Measurements from ENCODE around the gene GCHFR.

Gene GCHFR

DNA sequence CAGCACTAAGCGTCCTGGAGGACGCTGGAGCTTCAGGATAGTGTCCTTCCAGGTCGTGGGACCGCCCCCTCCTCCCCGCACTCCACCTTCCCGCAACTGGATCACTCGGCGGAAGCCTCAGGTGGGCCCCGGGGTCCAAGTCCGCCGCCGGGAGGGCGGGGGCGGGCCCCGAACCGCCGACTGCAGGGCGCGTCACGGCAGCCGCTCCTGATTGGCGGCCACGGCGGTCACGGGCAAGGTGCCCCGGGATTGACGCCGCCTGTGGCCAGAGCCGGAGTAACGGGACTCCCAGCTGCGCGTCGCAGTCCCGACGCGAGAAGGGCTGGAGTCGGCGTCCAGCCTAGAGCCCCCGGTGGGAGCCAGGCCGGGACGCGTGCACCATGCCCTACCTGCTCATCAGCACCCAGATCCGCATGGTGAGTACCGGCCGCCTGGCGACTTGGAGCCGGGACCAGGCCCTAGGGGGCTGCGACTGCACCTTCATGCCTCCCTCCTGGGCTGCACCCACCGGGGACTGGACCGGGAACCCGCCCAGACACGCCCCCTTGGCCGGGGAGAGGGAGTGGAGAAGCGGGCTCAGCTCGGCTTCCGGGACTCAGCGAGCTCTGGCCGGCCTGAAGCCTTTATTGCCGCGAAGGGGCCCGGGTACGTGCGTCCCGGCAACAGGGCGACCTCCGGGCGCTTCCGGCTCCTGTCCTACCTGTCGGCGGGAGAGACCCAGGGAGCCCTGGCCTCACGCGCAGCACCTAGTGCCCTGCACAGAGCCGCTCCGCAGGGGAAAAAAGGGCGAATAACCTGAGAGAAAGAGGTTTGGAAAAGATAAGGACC is at the start of gene GCHFR:
TSS of gene GCHFR (plus strand) at position 268 of the 828 bp plus-strand sequence. CDS start at position 381, 113 bp downstream.
- DNase-seq = no peak

- no peak for DNase-seq
These were observed 49.7 kb upstream of the GCHFR start for GRCh38 chr15:40714144-40714543.

- no peak for DNase-seq
These were observed 47.7 kb upstream of the GCHFR start for GRCh38 chr15:40716165-40716564.

- no peak for DNase-seq
These were observed 42.2 kb upstream of the GCHFR start for GRCh38 chr15:40721701-40722100.

- no peak for DNase-seq
These were observed 41.5 kb upstream of the GCHFR start for GRCh38 chr15:40722354-40722753.

DNA sequence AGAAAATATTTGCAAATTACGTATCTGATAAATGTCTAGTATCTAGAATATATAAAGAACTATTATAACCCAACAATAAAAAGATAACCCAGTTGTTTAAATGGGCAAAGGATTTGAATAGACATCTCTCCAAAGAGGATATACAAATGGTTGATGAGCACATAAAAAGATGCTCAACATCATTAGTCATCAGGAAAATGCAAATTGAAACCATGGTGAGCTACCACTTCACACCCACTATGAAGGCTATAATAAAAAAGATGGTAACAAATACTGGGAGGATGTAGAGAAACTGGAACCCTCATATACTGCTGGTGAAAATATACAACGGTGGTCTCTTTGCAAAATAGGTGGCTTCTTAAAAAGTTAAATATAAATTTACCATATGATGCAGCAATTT is 40.9 kb upstream of the GCHFR start:
- no peak for DNase-seq

DNA sequence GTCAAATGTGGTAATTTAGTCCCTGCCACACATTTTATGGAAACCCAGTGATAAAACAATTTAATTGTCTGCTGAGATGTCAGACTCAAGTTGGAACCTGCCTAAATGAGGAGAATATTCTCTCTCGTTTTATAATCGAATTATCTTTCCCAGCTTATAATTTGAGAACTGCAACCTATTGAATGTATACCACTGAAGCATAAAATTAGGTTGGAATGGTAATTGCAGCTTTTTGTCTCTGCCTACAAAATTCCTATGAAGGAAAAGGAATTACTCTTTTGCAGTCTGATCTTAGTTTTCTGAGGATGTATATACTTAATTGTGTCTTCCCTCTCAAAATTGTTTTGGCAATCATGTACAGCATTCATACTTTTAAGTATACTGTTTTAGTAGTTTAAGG is 39.9 kb upstream of the GCHFR start:
- DNase-seq = no peak

GRCh38 chr15:40731034-40731433 is 32.8 kb upstream of the GCHFR start:
- DNase-seq = no peak

DNA sequence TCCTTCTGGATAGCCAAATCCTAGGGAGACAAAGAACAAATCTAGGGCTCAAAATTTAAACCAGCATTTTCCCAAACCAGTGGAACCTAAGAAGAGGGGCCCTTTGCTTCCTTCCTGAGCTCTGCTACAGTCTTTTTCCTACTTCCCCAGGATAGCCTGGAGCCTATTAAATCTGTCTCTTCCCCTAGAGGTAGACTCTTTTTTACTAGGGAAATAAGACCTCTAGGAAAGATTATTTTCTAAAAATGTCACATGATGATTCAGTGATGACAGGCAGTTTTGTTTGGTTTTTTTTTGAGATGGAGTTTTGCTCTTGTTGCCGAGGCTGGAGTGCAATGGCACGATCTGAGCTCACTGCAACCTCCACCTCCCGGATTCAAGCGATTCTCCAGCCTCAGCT is 27.3 kb upstream of the GCHFR start:
- no peak for DNase-seq

- DNase-seq = no peak
These were observed 26.8 kb upstream of the GCHFR start for GRCh38 chr15:40737048-40737447.

DNA sequence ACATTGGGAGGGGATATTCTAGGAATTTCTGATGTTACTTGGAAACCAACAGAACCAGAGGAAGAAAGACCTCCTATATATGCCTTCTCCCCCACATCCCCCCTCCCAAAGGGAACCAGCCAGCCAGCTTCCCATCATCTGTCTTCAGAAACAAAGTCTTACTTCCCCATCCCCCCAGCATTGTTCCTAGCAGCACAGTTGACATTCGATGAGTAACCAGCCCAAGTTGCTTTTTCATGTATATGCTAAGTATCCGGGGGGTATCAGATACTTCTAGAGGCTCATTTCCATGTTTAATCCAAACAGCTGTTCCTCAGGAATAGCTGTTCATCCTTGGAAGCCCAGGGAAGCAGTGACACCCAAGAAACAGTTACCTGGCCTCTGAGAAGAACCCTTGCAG is 24.8 kb upstream of the GCHFR start:
- DNase-seq = no peak

GRCh38 chr15:40739854-40740253 is 24.0 kb upstream of the GCHFR start:
- DNase-seq = no peak

DNA sequence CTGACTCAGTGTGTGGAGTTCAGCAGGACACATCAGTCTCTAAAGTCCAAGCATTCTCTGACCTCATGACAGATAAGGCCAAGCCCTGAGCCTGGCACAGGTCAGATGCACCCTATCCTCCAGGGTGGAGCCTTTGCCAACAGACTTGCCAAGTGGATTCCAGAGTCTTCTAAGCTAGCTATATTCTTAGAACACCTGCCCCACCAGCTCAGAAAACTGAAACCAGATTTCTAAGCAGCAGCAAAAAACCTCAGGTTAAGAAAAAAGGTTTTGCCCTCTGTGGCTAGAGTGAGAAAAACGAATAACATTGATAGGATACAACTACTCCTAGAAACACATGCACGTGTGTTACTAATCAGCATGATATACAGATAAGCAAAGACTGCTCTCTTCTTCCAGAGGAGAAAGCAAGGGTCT is 20.4 kb upstream of the GCHFR start:
- no peak for DNase-seq

GRCh38 chr15:40743921-40744814 is 19.7 kb upstream of the GCHFR start:
- no peak for DNase-seq

- DNase-seq = no peak
These were observed 19.1 kb upstream of the GCHFR start for GRCh38 chr15:40744815-40745152.

- no peak for DNase-seq
These were observed 16.9 kb upstream of the GCHFR start for GRCh38 chr15:40746916-40747418.

DNA sequence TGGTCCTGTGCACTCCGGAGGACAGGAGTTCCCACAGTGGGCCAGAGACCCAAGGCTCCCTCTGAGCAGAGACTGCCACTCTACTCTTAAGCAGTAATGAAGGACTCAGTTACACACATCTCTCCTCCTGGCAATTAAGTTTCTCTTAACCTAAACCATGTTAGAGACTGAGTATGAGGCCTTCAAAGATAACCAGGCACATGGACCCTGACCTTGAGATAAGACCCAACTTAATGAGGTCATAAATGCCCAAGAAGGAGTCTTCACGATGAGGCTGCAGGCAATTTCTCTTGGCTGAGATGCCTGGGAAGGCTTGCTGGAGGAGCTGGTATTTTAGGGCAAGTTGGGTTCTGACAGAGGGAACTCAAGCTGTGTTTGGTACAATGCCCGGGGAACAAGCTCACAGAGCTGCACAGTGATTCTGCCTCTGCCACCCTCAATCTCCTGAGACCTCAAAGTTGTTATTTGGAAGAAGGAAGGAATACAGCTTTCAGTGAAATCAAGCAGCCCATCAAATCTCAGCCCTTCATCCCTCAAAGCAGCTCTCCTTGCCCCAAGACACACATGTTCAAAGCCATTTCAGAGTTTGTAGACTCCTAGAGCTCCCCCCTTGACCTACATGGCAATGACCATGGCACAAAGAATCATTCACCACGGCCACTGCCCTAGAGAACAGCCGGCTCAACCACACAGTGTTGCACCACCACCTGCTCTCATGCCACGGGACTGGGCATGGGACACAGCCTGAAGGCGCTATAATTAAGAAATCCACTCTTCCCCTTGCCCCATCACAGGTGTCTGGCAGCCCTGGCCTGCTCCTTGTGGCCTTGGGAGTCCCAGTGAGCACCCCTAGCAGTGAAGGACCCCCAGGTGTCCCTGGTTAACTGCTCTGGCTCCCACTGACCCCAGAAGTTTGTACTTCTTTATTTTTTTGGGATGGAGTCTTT is 15.9 kb upstream of the GCHFR start:
- no peak for DNase-seq

DNA sequence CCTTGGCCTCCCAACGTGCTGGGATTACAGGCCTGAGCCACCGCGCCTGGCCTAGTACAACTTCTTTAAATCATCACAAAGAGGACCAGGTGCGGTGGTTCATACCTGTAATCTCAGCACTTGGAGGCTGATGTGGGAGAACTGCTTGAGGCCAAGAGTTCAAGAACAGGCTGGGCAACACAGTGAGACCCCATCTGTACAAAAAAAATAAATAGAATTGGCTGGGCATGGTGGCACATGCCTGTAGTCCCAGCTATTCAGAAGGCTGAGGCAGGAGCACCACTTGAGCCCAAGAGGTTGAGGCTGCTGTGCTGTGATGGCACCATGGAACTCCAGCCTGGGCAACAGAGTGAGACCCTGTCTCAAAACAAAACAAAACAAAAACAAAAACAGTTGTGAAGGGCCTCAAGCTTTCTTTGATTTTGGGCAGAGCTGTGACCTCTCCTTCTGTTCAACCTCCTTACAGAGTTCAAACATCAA is 14.7 kb upstream of the GCHFR start:
- DNase-seq = no peak

DNA sequence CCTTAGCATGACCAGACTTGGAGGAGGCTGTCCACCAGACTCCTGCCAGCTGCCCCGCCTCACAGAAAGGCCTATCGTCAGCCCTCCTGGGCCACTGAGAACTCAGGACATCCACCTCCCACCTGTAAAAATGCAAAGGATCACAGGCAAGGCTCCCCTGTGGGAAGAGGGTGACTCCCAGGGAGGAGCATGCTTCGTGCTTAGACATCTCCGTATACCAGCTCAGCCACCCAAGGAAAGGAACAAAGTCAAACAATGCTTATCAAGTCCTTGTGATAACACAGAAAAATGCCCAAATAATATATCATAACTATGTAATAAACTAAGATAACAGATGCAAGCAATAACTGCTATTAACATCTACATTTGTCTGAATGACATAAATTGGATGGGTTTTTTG is 13.0 kb upstream of the GCHFR start:
- no peak for DNase-seq

GRCh38 chr15:40751745-40752144 is 12.1 kb upstream of the GCHFR start:
- no peak for DNase-seq

DNA sequence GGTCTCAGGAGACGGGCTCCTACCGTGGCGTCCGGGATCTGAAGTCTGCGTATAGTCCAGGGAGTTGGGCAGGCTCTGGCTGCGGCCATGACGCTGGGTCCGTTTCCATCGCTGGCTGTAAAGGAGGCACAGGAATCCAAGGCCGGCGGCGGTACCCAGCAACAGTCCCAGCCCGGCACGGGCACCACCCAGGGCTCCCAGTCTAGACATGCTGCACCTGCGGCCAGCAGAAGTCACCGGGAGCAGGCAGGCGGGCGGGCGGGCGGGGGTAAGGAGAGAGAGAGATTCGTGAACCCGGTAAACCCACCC is 9.3 kb upstream of the GCHFR start:
- DNase-seq = no peak

DNA sequence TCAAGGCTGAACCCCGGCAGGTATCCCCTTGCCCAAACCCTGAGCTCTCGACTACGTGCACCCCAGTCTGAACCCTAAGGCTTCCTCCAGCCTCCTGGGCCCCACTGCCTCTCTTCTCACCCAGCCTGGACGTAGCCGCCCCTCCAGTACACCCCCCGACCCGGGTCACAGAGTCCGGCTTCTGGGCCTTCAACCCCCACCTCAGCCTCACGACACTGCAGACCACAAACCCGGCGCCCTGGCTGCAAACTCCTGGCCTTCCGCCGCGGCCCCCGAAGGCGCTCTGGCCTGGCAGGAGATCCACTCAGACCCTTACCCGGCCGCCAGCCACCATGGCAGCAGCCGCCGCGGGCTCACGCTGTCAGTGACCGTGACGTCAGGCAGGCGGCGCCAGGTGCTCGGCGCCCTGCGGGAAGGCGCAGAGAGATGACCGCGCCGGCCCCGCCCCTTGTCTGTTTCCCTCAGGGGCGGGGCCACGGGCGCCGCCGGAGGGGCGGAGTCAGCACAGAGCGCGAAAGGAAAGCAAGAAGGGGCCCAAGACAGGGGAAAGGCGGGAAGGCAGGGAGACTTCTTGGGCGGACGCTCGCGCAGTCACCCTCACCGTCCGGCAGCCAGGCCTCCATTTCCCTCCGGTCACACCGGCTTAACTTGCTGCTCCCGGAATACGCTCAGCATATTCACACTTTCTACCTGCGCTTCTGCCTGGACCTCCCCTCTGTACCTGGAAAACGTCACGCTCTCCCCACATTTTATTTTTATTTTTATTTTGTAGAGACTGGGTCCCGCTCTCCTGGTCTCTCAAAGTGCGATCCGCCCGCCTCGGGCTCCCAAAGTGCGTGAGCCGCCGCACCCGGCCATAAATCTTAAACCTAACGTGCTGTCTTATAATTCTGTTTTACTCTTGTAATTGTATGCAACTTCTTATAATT is 8.7 kb upstream of the GCHFR start, which contains the start of gene RMDN3:
TSS of gene RMDN3 (minus strand) at position 372 of the 929 bp plus-strand sequence. CDS start 471 bp downstream, outside the sequence.
- peak; percentile 68 for DNase-seq

Data from NCI-H524 treated with DMSO at 0.1 percent for 48 hours (cell line).